Endothelial cell of umbilical vein (primary cell): ENCODE measurements around the gene DRC7.

Experiments used
- MYC ChIP-seq: IDR thresholded peaks from one replicate; pipeline ENCODE4 v1.6.1; 2011; ENCODE audit warnings: mild to moderate bottlenecking, low read depth, low read length
- POLR2A ChIP-seq: IDR thresholded peaks from 2 replicates; pipeline ENCODE4 v1.6.1; 2012; ENCODE audit warnings: low read depth, mild to moderate bottlenecking, control low read depth, low read length
- TF ChIP-seq, protein P1 (sequence below), 2 donors: IDR thresholded peaks; 1 replicate in 1 of 2; 2 replicates in 1 of 2; pipeline ENCODE4 v1.5.1; 2011; ENCODE audit warnings: low read length in 2 of 2, mild to moderate bottlenecking in 2 of 2, moderate library complexity in 2 of 2, control low read depth in 1 of 2, inconsistent platforms in 1 of 2, low read depth in 1 of 2; ENCODE audit not compliant: insufficient read depth in 1 of 2; ENCODE audit errors: extremely low read depth in 1 of 2

DNA sequence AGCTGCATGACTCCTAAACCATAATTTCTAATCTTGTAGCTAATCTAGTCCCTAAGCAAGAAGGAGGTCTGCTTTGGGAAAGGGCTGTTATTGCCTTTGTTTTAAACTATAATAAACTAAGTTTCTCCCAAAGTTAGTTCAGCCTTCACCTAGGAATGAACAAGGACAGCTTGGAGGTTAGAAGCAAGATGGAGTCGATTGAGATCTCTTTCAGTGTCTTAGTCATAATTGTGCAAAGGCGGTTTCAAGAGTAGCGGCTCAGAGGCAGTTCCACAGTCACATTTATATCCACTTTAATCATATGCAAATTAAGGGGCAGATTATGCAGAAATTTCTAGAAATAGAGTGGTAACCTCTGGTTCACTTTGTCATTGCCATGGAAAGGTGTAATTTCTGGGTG, 17.4 kb downstream of the DRC7 start:
- no peak for TF ChIP-seq POLR2A
- TF ChIP-seq, protein P1, sequence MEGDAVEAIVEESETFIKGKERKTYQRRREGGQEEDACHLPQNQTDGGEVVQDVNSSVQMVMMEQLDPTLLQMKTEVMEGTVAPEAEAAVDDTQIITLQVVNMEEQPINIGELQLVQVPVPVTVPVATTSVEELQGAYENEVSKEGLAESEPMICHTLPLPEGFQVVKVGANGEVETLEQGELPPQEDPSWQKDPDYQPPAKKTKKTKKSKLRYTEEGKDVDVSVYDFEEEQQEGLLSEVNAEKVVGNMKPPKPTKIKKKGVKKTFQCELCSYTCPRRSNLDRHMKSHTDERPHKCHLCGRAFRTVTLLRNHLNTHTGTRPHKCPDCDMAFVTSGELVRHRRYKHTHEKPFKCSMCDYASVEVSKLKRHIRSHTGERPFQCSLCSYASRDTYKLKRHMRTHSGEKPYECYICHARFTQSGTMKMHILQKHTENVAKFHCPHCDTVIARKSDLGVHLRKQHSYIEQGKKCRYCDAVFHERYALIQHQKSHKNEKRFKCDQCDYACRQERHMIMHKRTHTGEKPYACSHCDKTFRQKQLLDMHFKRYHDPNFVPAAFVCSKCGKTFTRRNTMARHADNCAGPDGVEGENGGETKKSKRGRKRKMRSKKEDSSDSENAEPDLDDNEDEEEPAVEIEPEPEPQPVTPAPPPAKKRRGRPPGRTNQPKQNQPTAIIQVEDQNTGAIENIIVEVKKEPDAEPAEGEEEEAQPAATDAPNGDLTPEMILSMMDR (IDR thresholded peaks at IDR 0.05; ENCODE audit: extremely low read depth in 1 of 2, insufficient read depth in 1 of 2, low read depth in 1 of 2, low read length in 2 of 2): no peak
- TF ChIP-seq MYC: no peak
